ENCODE results near the gene C3. TPM values are rescaled to one million over a fixed set of nuclear protein-coding genes. Genes with fewer than 3 reads are reported as not detected.
A peak's percentile ranks its signal among the peaks of the same experiment; 100 is the strongest.

Gene C3
- total and polyA plus RNA-seq, 2 of the 13 experiments (the other 11 are each of a cell fraction or from before 2014, with no cell fraction given): 1,455 to 6,272 TPM

DNA sequence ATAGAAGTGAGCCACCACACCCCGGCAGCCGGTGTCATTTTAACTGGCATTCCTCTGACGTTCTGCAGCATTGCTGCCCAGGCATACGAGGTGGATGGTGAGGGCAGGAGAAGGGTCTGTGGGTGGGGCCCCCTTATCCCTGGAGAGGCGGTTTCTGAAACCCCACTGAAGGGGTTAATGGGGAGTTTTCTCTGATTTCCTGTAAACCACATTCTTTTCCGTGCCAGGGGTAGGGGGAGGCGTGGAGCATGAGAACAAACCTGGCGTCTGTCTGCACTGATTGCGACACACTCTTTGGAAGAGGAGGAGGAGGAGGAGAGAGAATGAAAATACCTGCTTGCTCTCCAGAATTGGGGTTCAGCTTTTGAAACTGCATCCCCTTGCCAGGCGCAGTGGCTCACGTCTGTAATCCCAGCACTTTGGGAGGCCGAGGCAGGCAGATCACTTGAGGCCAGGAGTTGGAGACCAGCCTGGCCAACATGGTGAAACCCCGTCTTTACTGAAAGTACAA is 2.7 kb upstream of the C3 start (continued):
- TF ChIP-seq, protein P1, sequence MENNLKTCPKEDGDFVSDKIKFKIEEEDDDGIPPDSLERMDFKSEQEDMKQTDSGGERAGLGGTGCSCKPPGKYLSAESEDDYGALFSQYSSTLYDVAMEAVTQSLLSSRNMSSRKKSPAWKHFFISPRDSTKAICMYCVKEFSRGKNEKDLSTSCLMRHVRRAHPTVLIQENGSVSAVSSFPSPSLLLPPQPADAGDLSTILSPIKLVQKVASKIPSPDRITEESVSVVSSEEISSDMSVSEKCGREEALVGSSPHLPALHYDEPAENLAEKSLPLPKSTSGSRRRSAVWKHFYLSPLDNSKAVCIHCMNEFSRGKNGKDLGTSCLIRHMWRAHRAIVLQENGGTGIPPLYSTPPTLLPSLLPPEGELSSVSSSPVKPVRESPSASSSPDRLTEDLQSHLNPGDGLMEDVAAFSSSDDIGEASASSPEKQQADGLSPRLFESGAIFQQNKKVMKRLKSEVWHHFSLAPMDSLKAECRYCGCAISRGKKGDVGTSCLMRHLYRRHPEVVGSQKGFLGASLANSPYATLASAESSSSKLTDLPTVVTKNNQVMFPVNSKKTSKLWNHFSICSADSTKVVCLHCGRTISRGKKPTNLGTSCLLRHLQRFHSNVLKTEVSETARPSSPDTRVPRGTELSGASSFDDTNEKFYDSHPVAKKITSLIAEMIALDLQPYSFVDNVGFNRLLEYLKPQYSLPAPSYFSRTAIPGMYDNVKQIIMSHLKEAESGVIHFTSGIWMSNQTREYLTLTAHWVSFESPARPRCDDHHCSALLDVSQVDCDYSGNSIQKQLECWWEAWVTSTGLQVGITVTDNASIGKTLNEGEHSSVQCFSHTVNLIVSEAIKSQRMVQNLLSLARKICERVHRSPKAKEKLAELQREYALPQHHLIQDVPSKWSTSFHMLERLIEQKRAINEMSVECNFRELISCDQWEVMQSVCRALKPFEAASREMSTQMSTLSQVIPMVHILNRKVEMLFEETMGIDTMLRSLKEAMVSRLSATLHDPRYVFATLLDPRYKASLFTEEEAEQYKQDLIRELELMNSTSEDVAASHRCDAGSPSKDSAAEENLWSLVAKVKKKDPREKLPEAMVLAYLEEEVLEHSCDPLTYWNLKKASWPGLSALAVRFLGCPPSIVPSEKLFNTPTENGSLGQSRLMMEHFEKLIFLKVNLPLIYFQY (CRISPR knock-in tag; IDR thresholded peaks at IDR 0.05; ENCODE audit: borderline replicate concordance): no peak; the same call in 1 of the 2 replicates
- TF ChIP-seq ZSCAN29 (CRISPR knock-in tag; conservative IDR thresholded peaks at IDR 0.05) (peak; percentile 86), ZSCAN30 (CRISPR knock-in tag; IDR thresholded peaks at IDR 0.05) (no peak), KAT2B (IDR thresholded peaks at IDR 0.05; ENCODE audit: borderline replicate concordance, low read depth, low read length) (no peak), ZNF713 (CRISPR knock-in tag; IDR thresholded peaks at IDR 0.05) (no peak), FOXK2 (IDR thresholded peaks at IDR 0.05) (no peak), HOXA7 (CRISPR knock-in tag; IDR thresholded peaks at IDR 0.05) (no peak), ZNF879 (CRISPR knock-in tag; IDR thresholded peaks at IDR 0.05) (no peak), ATF7 (IDR thresholded peaks at IDR 0.05) (no peak), ATF7 (CRISPR knock-in tag; IDR thresholded peaks at IDR 0.05) (no peak), NBN (conservative IDR thresholded peaks at IDR 0.05) (no peak), ZNF670 (CRISPR knock-in tag; IDR thresholded peaks at IDR 0.05; ENCODE audit: borderline replicate concordance) (0 out of 2 replicates have a peak, but pooled peaks have one; percentile 40), EZH2 (conservative IDR thresholded peaks at IDR 0.05; ENCODE audit: low read depth, low read length) (no peak), HOXA9 (CRISPR knock-in tag; IDR thresholded peaks at IDR 0.05; ENCODE audit: borderline replicate concordance) (no peak), ZBTB7B (CRISPR knock-in tag; IDR thresholded peaks at IDR 0.05) (peak; percentile 81), ARID2 (CRISPR knock-in tag; IDR thresholded peaks at IDR 0.05; ENCODE audit: borderline replicate concordance) (no peak), MATR3 (CRISPR knock-in tag; IDR thresholded peaks at IDR 0.05) (no peak), NR2F1 (CRISPR knock-in tag; IDR thresholded peaks at IDR 0.05) (peak; percentile 31; a peak in 2 of 4 replicates)
- TF ChIP-seq, protein P2, sequence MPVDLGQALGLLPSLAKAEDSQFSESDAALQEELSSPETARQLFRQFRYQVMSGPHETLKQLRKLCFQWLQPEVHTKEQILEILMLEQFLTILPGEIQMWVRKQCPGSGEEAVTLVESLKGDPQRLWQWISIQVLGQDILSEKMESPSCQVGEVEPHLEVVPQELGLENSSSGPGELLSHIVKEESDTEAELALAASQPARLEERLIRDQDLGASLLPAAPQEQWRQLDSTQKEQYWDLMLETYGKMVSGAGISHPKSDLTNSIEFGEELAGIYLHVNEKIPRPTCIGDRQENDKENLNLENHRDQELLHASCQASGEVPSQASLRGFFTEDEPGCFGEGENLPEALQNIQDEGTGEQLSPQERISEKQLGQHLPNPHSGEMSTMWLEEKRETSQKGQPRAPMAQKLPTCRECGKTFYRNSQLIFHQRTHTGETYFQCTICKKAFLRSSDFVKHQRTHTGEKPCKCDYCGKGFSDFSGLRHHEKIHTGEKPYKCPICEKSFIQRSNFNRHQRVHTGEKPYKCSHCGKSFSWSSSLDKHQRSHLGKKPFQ (CRISPR knock-in tag; IDR thresholded peaks at IDR 0.05; ENCODE audit: insufficient replicate concordance): no peak
- TF ChIP-seq, protein P3, sequence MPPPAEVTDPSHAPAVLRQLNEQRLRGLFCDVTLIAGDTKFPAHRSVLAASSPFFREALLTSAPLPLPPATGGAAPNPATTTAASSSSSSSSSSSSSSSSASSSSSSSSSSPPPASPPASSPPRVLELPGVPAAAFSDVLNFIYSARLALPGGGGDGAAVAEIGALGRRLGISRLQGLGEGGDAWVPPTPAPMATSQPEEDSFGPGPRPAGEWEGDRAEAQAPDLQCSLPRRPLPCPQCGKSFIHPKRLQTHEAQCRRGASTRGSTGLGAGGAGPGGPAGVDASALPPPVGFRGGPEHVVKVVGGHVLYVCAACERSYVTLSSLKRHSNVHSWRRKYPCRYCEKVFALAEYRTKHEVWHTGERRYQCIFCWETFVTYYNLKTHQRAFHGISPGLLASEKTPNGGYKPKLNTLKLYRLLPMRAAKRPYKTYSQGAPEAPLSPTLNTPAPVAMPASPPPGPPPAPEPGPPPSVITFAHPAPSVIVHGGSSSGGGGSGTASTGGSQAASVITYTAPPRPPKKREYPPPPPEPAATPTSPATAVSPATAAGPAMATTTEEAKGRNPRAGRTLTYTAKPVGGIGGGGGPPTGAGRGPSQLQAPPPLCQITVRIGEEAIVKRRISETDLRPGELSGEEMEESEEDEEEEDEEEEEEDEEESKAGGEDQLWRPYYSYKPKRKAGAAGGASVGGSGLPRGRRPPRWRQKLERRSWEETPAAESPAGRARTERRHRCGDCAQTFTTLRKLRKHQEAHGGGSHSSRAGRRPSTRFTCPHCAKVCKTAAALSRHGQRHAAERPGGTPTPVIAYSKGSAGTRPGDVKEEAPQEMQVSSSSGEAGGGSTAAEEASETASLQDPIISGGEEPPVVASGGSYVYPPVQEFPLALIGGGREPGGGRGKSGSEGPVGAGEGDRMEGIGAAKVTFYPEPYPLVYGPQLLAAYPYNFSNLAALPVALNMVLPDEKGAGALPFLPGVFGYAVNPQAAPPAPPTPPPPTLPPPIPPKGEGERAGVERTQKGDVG (CRISPR knock-in tag; IDR thresholded peaks at IDR 0.05; ENCODE audit: borderline replicate concordance): no peak
- TF ChIP-seq, protein P4, sequence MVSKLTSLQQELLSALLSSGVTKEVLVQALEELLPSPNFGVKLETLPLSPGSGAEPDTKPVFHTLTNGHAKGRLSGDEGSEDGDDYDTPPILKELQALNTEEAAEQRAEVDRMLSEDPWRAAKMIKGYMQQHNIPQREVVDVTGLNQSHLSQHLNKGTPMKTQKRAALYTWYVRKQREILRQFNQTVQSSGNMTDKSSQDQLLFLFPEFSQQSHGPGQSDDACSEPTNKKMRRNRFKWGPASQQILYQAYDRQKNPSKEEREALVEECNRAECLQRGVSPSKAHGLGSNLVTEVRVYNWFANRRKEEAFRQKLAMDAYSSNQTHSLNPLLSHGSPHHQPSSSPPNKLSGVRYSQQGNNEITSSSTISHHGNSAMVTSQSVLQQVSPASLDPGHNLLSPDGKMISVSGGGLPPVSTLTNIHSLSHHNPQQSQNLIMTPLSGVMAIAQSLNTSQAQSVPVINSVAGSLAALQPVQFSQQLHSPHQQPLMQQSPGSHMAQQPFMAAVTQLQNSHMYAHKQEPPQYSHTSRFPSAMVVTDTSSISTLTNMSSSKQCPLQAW (CRISPR knock-in tag; IDR thresholded peaks at IDR 0.05): peak; percentile 84
